H1 (cell line): Measurements from ENCODE around the gene ILDR2. TPM values are rescaled to one million over a fixed set of nuclear protein-coding genes. Genes with fewer than 3 reads are reported as not detected.

ENCODE experiments used
- CTCF ChIA-PET: fragments of 300-600 bp; sonication (Branson Sonifier 250); formaldehyde crosslinking; loops from one replicate; lab custom pipeline; 2021; ENCODE audit not compliant: partially characterized antibody; lab: Charles Lee
- POLR2A ChIA-PET: fragments of 300-600 bp; sonication (Branson Sonifier 250); formaldehyde crosslinking; loops from one replicate; lab custom pipeline; 2021; ENCODE audit warnings: inconsistent platforms; ENCODE audit not compliant: partially characterized antibody; lab: Charles Lee
- DNase-seq, 2 experiments: peaks; one replicate each; pipeline versions ENCODE4 v3.0.0 to v3.0.0-alpha.2; 2010 to 2022; ENCODE audit warnings: low spot score in 2 of 2, low read depth in 1 of 2, mixed read lengths in 1 of 2
- FAIRE-seq: peaks from 2 replicates; lab custom pipeline; 2011; peaks lifted over from hg19 to GRCh38; lab: Jason Lieb, UNC
- H2AFZ ChIP-seq: 2 replicates; pipeline ENCODE4 v1.8.1; 2012; ENCODE audit warnings: low read length, inconsistent platforms
- H2AK5ac ChIP-seq: 2 replicates; pipeline ENCODE4 v1.6.1; 2013; ENCODE audit warnings: low read depth, low read length
- H2BK120ac ChIP-seq: replicated peaks from 2 replicates; pipeline ENCODE3; 2013; ENCODE audit warnings: low read depth, low read length, inconsistent platforms
- H2BK12ac ChIP-seq: 2 replicates; pipeline ENCODE4 v1.6.1; 2013; ENCODE audit warnings: low read depth, low read length
- H2BK15ac ChIP-seq: 2 replicates; pipeline ENCODE4 v1.6.1; 2013; ENCODE audit warnings: low read length
- H2BK20ac ChIP-seq: 2 replicates; pipeline ENCODE4 v1.6.1; 2013; ENCODE audit warnings: low read length
- H2BK5ac ChIP-seq: 2 replicates; pipeline ENCODE4 v1.6.1; 2013; ENCODE audit warnings: low read depth, low read length
- H3K14ac ChIP-seq: 2 replicates; pipeline ENCODE4 v1.6.1; 2013; ENCODE audit warnings: inconsistent platforms; ENCODE audit not compliant: insufficient read length
- H3K18ac ChIP-seq: 2 replicates; pipeline ENCODE4 v1.6.1; 2013; ENCODE audit warnings: low read length; ENCODE audit errors: extremely low read depth
- H3K23ac ChIP-seq: 2 replicates; pipeline ENCODE4 v1.6.1; 2013; ENCODE audit warnings: inconsistent platforms; ENCODE audit not compliant: insufficient read length
- H3K23me2 ChIP-seq: 2 replicates; pipeline ENCODE4 v1.6.1; 2013; ENCODE audit warnings: low read depth, low read length
- H3K27ac ChIP-seq: 2 replicates; pipeline ENCODE4 v1.6.1; 2011; ENCODE audit warnings: low read depth, low read length, inconsistent platforms
- H3K27me3 ChIP-seq, 4 experiments: replicated peaks in 1 of 4; 1 replicate in 1 of 4; 2 replicates in 3 of 4; pipeline versions ENCODE4 v1.6.1 to v1.8.1; 2011 to 2013; ENCODE audit warnings: low read length in 3 of 4, mild to moderate bottlenecking in 3 of 4, inconsistent platforms in 2 of 4, mixed read lengths in 2 of 4, moderate library complexity in 1 of 4; ENCODE audit not compliant: control insufficient read depth in 3 of 4, insufficient read depth in 3 of 4; ENCODE audit errors: extremely low read depth in 1 of 4
- H3K36me3 ChIP-seq, 4 experiments: 2 replicates each; pipeline versions ENCODE4 v1.6.1 to v1.8.1; 2011 to 2013; ENCODE audit warnings: mild to moderate bottlenecking in 4 of 4, low read length in 3 of 4, moderate library complexity in 2 of 4, control low read depth in 1 of 4, inconsistent platforms in 1 of 4; ENCODE audit not compliant: insufficient read depth in 4 of 4, control insufficient read depth in 2 of 4
- H3K4ac ChIP-seq: replicated peaks from 2 replicates; pipeline ENCODE3; 2013; ENCODE audit warnings: low read length, low read depth, mixed read lengths, inconsistent platforms; ENCODE audit not compliant: insufficient read length
- H3K4me1 ChIP-seq, 4 experiments: replicated peaks in 1 of 4; 1 replicate in 1 of 4; 2 replicates in 3 of 4; pipeline versions ENCODE4 v1.6.1 to v1.8.1; 2011 to 2013; ENCODE audit warnings: low read length in 3 of 4, inconsistent platforms in 2 of 4, mixed read lengths in 1 of 4; ENCODE audit not compliant: insufficient read depth in 4 of 4, control insufficient read depth in 3 of 4
- H3K4me2 ChIP-seq, 2 experiments: 2 replicates each; pipeline versions ENCODE4 v1.6.1 to v1.8.1; 2011 to 2013; ENCODE audit warnings: low read depth in 2 of 2, low read length in 2 of 2, control low read depth in 1 of 2, inconsistent platforms in 1 of 2, mild to moderate bottlenecking in 1 of 2; ENCODE audit not compliant: insufficient read depth in 1 of 2
- H3K4me3 ChIP-seq, 4 experiments: fragments of 200-600, 300-600 bp in 1 of 4; sonication (generic), shearing (Covaris generic), sonication (Bioruptor Twin) in 1 of 4; 2 replicates each; pipeline versions ENCODE4 v1.5.1 to v1.8.1; 2011 to 2016; ENCODE audit warnings: low read length in 4 of 4, low read depth in 3 of 4, control low read depth in 2 of 4, inconsistent platforms in 2 of 4, mild to moderate bottlenecking in 2 of 4, mixed read lengths in 1 of 4, moderate library complexity in 1 of 4; ENCODE audit not compliant: insufficient read depth in 2 of 4; ENCODE audit errors: extremely low read depth in 1 of 4
- H3K56ac ChIP-seq: replicated peaks from 2 replicates; pipeline ENCODE3; 2013; ENCODE audit warnings: low read depth, mild to moderate bottlenecking, mixed read lengths, low read length, inconsistent platforms; ENCODE audit not compliant: insufficient read length
- H3K79me1 ChIP-seq: 2 replicates; pipeline ENCODE4 v1.6.1; 2013; ENCODE audit warnings: low read depth, low read length, control low read depth
- H3K79me2 ChIP-seq, 2 experiments: 2 replicates each; pipeline versions ENCODE4 v1.6.1 to v1.8.1; 2012 to 2013; ENCODE audit warnings: low read length in 2 of 2, mild to moderate bottlenecking in 2 of 2, inconsistent platforms in 1 of 2; ENCODE audit not compliant: insufficient read depth in 2 of 2, control insufficient read depth in 1 of 2
- H3K9ac ChIP-seq, 4 experiments: replicated peaks in 1 of 4; 1 replicate in 1 of 4; 2 replicates in 3 of 4; pipeline versions ENCODE4 v1.6.1 to v1.8.1; 2011 to 2013; ENCODE audit warnings: low read depth in 3 of 4, low read length in 3 of 4, control low read depth in 2 of 4, mild to moderate bottlenecking in 2 of 4, moderate library complexity in 2 of 4, inconsistent platforms in 1 of 4; ENCODE audit errors: extremely low read depth in 1 of 4
- H3K9me3 ChIP-seq, 2 experiments: 2 replicates each; pipeline versions ENCODE4 v1.6.1 to v1.8.1; 2012 to 2013; ENCODE audit warnings: mild to moderate bottlenecking in 2 of 2, moderate library complexity in 2 of 2, control low read depth in 1 of 2, inconsistent platforms in 1 of 2, low read depth in 1 of 2, low read length in 1 of 2, mixed read lengths in 1 of 2; ENCODE audit not compliant: insufficient read depth in 2 of 2
- H4K20me1 ChIP-seq, 2 experiments: replicated peaks in 1 of 2; 2 replicates each; pipeline versions ENCODE3 to v1.8.1; 2011 to 2013; ENCODE audit warnings: inconsistent platforms in 2 of 2, low read length in 2 of 2, mild to moderate bottlenecking in 1 of 2; ENCODE audit not compliant: insufficient read depth in 2 of 2, control insufficient read depth in 1 of 2
- H4K5ac ChIP-seq: 2 replicates; pipeline ENCODE4 v1.6.1; 2013; ENCODE audit warnings: low read length, low read depth, mixed read lengths, inconsistent platforms; ENCODE audit not compliant: insufficient read length
- H4K8ac ChIP-seq: 2 replicates; pipeline ENCODE4 v1.8.0; 2013; ENCODE audit warnings: mild to moderate bottlenecking, moderate library complexity, low read length, inconsistent platforms; ENCODE audit not compliant: insufficient read depth; ENCODE audit errors: extremely low read depth
- H4K91ac ChIP-seq: replicated peaks from 2 replicates; pipeline ENCODE3; 2013; ENCODE audit warnings: low read length, mixed read lengths, inconsistent platforms; ENCODE audit not compliant: insufficient read length
- ASH2L ChIP-seq: fragments of 200-600, 300-600 bp; sonication (generic); IDR thresholded peaks from one replicate; pipeline ENCODE4 v1.7.1; 2017; ENCODE audit warnings: low read length
- BRCA1 ChIP-seq: IDR thresholded peaks from 2 replicates; pipeline ENCODE4 v1.6.1; 2012; ENCODE audit warnings: low read depth, low read length, improper control_type of control experiment
- CHD2 ChIP-seq: IDR thresholded peaks from 2 replicates; pipeline ENCODE4 v1.6.1; 2012; ENCODE audit warnings: low read length, improper control_type of control experiment
- EGR1 ChIP-seq: IDR thresholded peaks from 2 replicates; pipeline ENCODE4 v1.6.1; 2011; ENCODE audit warnings: low read depth, low read length, borderline replicate concordance
- EZH2 ChIP-seq: fragments of 200-600 bp; sonication (generic); IDR thresholded peaks from 2 replicates; pipeline ENCODE4 v1.7.1; 2012; ENCODE audit warnings: low read depth, mild to moderate bottlenecking, moderate library complexity, low read length, inconsistent platforms; ENCODE audit not compliant: severe bottlenecking
- FOSL1 ChIP-seq: IDR thresholded peaks from 2 replicates; pipeline ENCODE4 v1.6.1; 2011; ENCODE audit warnings: mild to moderate bottlenecking, low read depth, low read length, moderate library complexity; ENCODE audit not compliant: insufficient read depth
- SIRT6 ChIP-seq: IDR thresholded peaks from one replicate; pipeline ENCODE4 v1.7.1; 2012; ENCODE audit warnings: low read length, inconsistent platforms
- WGBS, 2 experiments: shearing (Covaris generic) in 1 of 2; methylation state at CpG; one replicate each; pipeline versions ENCODE4 v1.1.6 to v1.1.7; 2013 to 2015; ENCODE audit warnings: low lambda C conversion rate in 2 of 2, mixed read lengths in 2 of 2, inconsistent platforms in 1 of 2, low coverage in 1 of 2, missing lambda C conversion rate in 1 of 2; ENCODE audit not compliant: insufficient replicate concordance in 2 of 2, insufficient coverage in 1 of 2, insufficient read length in 1 of 2; ENCODE audit errors: extremely low coverage in 1 of 2, missing lambda C conversion rate in 1 of 2; 5-methylcytosine and 5-hydroxymethylcytosine counted together
- polyA plus RNA-seq, 7 experiments: library from polyadenylated mRNA; depleted of rRNA in 3 of 7; stranded (reverse) in 5 of 7; unstranded in 2 of 7; fragments of >200 nt in 5 of 7; fragments of 200-250 nt in 2 of 7; gene quantifications; 1 replicate in 5 of 7; 2 replicates in 1 of 7; 4 replicates in 1 of 7; pipeline versions ENCODE4 v1.2.1 to v1.2.3, GENCODE V29; 2011 to 2013; ENCODE audit warnings: missing spikeins in 2 of 7, mixed read lengths in 2 of 7
- total RNA-seq: library from RNA; stranded (reverse); fragmentation: NEBNext Ultra II Directional; extraction: Animal tissue kit (Norgen Biotek cat#: 25700); gene quantifications from 2 replicates; pipeline ENCODE4 v1.2.1, GENCODE V29; 2021

ILDR2 gene
- total and polyA plus RNA-seq, 2 of the 8 experiments (the other 6 are each of a cell fraction or from before 2014, with no cell fraction given), result 0.85 to 0.86 TPM

GRCh38 chr1:167012570-167012969, 37.2 kb upstream of the ILDR2 start:
- no peak overlapping the region for H2AK5ac ChIP-seq
- no peak overlapping the region for H2BK20ac ChIP-seq
- CTCF ChIA-PET, result interaction anchor here (3.2 kb wide), 1 partner anchor 40 kb away, joined by 12 read pairs; no protein-coding TSS in a partner anchor
- no peak overlapping the region for H4K5ac ChIP-seq
- no peaks in the 10 kb centered on the region for H3K4me1 ChIP-seq
- no peaks in the 10 kb centered on the region for H3K79me2 ChIP-seq
- no peaks in the 10 kb centered on the region for H3K79me1 ChIP-seq
- H2BK120ac ChIP-seq, result no peak overlapping the region
- H3K27me3 ChIP-seq, result no peaks in the 10 kb centered on the region
- TF ChIP-seq EZH2 (no peak), EGR1 (no peak), SIRT6 (no peak), BRCA1 (no peak), CHD2 (no peak), ASH2L (no peak), FOSL1 (no peak)
- H2BK12ac ChIP-seq, result no peak overlapping the region
- H4K91ac ChIP-seq, result no peak overlapping the region
- H3K9ac ChIP-seq, result no peak overlapping the region
- H2BK15ac ChIP-seq, result no peak overlapping the region
- H3K4ac ChIP-seq, result no peak overlapping the region
- H2BK5ac ChIP-seq, result no peak overlapping the region
- no peaks in the 10 kb centered on the region for H3K9me3 ChIP-seq
- no peak overlapping the region for H4K8ac ChIP-seq
- no peak overlapping the region for H3K4me2 ChIP-seq
- FAIRE-seq, result no peak
- no peak overlapping the region for H3K18ac ChIP-seq
- H2AFZ ChIP-seq, result no peak overlapping the region
- no peak overlapping the region for H3K23ac ChIP-seq
- no peaks in the 10 kb centered on the region for H4K20me1 ChIP-seq
- no peaks in the 10 kb centered on the region; the same call in 1 of the 2 replicates for H3K23me2 ChIP-seq
- H3K14ac ChIP-seq, result no peak overlapping the region
- no peak overlapping the region for H3K56ac ChIP-seq
- H3K27ac ChIP-seq, result no peak overlapping the region
- 83% methylated on average over 2 of the region's 2 CpGs; no CpG with 5 or more reads in 1 of the 2 experiments for WGBS, 2 experiments
- POLR2A ChIA-PET, result no interaction called here
- no peaks in the 10 kb centered on the region for H3K36me3 ChIP-seq
- no peak overlapping the region for H3K4me3 ChIP-seq
- no peak for DNase-seq
